Nephron (organoid): ENCODE results near the gene DHDH.

Experiments used
- H3K27ac Mint-ChIP-seq, 3 experiments: 2 replicates each; pipeline ENCODE4 v1.8.0; 2020; ENCODE audit warnings: mixed read lengths in 3 of 3, mild to moderate bottlenecking in 2 of 3, moderate library complexity in 1 of 3
- H3K27me3 Mint-ChIP-seq: 2 replicates; pipeline ENCODE4 v1.8.0; 2021; ENCODE audit warnings: low read depth, mild to moderate bottlenecking, moderate library complexity, mixed read lengths
- H3K36me3 Mint-ChIP-seq: 2 replicates; pipeline ENCODE4 v1.8.0; 2020; ENCODE audit warnings: low read depth, mixed read lengths
- H3K4me1 Mint-ChIP-seq: 2 replicates; pipeline ENCODE4 v1.8.0; 2020; ENCODE audit warnings: mixed read lengths
- H3K4me3 Mint-ChIP-seq, 3 experiments: 2 replicates each; pipeline ENCODE4 v1.8.0; 2020; ENCODE audit warnings: mild to moderate bottlenecking in 3 of 3, mixed read lengths in 3 of 3, moderate library complexity in 2 of 3
- H3K9me3 Mint-ChIP-seq: 2 replicates; pipeline ENCODE4 v1.8.0; 2020; ENCODE audit warnings: mixed read lengths
- CTCF ChIP-seq, 3 experiments: fragments of 200-600 bp; sonication (generic); IDR thresholded peaks; one replicate each; pipeline ENCODE4 v1.5.0; 2021; ENCODE audit warnings: antibody characterized with exemption in 3 of 3; ENCODE audit not compliant: unreplicated experiment in 3 of 3

DHDH gene

GRCh38 chr19:48990400-48990799 is 56.9 kb downstream of the DHDH start:
- Mint-ChIP-seq H3K27me3 (no peaks in the 10 kb centered on the region), H3K9me3 (no peaks in the 10 kb centered on the region), H3K36me3 (peaks cover 37% of the 10 kb centered on the region), H3K4me3 (peak overlapping the region in 2 of 3 experiments; percentile 45 to 53), H3K4me1 (peaks cover 42% of the 10 kb centered on the region), H3K27ac (peak overlapping the region; percentile 24 to 85 (median 72))
- TF ChIP-seq CTCF (IDR thresholded peaks at IDR 0.05; ENCODE audit: unreplicated experiment in 3 of 3): no peak

GRCh38 chr19:48991011-48991609 is 57.6 kb downstream of the DHDH start:
- peak overlapping the region in 2 of 3 experiments; percentile 72 to 85 for H3K27ac Mint-ChIP-seq
- H3K4me3 Mint-ChIP-seq: peak overlapping the region; percentile 44 to 96 (median 96)
- no peaks in the 10 kb centered on the region for H3K27me3 Mint-ChIP-seq
- H3K4me1 Mint-ChIP-seq: peaks cover 42% of the 10 kb centered on the region
- no peak for TF ChIP-seq CTCF (IDR thresholded peaks at IDR 0.05; ENCODE audit: unreplicated experiment in 3 of 3)
- peaks cover 35% of the 10 kb centered on the region for H3K36me3 Mint-ChIP-seq
- H3K9me3 Mint-ChIP-seq: no peaks in the 10 kb centered on the region

DNA sequence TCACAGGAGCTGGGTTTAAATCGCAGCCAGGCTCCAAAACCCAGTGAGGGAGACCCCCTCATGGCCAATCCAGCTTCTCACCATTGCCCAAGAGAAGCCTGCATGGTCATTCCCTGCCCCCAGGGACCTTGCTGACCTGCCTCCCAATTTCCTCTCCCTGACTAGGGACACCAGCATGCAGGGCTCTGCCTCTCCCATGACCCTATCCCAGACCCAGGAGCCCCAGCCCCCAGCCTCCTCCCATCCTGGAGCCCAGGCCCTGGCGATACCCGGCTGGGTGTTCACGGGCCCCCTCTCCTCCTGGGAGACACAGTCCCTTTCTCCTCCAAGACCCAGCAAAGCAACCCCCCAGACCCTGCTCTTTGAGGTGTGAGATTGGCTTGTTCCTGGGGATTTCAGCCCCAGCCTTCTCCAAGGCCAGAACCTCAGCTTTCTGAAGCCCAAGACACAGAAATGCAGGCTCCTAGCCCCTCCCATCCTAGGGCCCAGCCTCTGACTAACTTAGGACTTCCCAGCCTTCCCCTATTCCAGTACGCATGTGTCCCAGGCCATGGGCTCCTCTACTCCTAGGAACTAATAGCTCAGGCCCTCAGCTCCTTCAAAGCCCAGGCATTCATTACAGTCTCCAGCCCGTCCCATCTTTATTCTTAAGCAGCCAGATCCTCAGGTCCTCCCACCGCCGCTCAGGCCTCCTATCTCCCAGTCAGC is 58.5 kb downstream of the DHDH start:
- Mint-ChIP-seq H3K4me3 (peak overlapping the region; percentile 93 to 96 (median 96)), H3K27ac (peak overlapping the region; percentile 85 to 99 (median 98)), H3K36me3 (peaks cover 29% of the 10 kb centered on the region), H3K9me3 (no peaks in the 10 kb centered on the region), H3K27me3 (no peaks in the 10 kb centered on the region), H3K4me1 (peaks cover 42% of the 10 kb centered on the region)
- no peak for TF ChIP-seq CTCF (IDR thresholded peaks at IDR 0.05; ENCODE audit: unreplicated experiment in 3 of 3)

GRCh38 chr19:48992581-48993174 is 59.2 kb downstream of the DHDH start:
- H3K27me3 Mint-ChIP-seq: no peaks in the 10 kb centered on the region
- peak overlapping the region; percentile 85 to 99 (median 98) for H3K27ac Mint-ChIP-seq
- no peak for TF ChIP-seq CTCF (IDR thresholded peaks at IDR 0.05; ENCODE audit: unreplicated experiment in 3 of 3)
- H3K4me1 Mint-ChIP-seq: peaks cover 42% of the 10 kb centered on the region
- H3K4me3 Mint-ChIP-seq: peak overlapping the region; percentile 93 to 96 (median 96)
- H3K9me3 Mint-ChIP-seq: no peaks in the 10 kb centered on the region
- peaks cover 24% of the 10 kb centered on the region for H3K36me3 Mint-ChIP-seq

GRCh38 chr19:48993175-48994034 is 59.9 kb downstream of the DHDH start, which contains the start of the genes GYS1 and RUVBL2:
Gene GYS1 (minus strand): TSS chr19:48993309. CDS start chr19:48993112, 197 bp downstream.
Gene RUVBL2 (plus strand): TSS chr19:48993887. CDS start chr19:48993912, 25 bp downstream.
- peak within 1 kb of the TSS; percentile 85 to 99 (median 98) for H3K27ac Mint-ChIP-seq
- TF ChIP-seq CTCF (IDR thresholded peaks at IDR 0.05; ENCODE audit: unreplicated experiment in 3 of 3): peak; percentile 98 to 99 (median 99)
- no peaks in the 10 kb centered on the region for H3K27me3 Mint-ChIP-seq
- H3K4me3 Mint-ChIP-seq: peak within 1 kb of the TSS; percentile 93 to 96 (median 96)
- no peaks in the 10 kb centered on the region for H3K9me3 Mint-ChIP-seq
- peaks cover 21% of the 10 kb centered on the region for H3K36me3 Mint-ChIP-seq
- H3K4me1 Mint-ChIP-seq: peaks cover 42% of the 10 kb centered on the region
